ENCODE data around the gene CHIT1. TPM values are rescaled to one million over a fixed set of nuclear protein-coding genes. Genes with fewer than 3 reads are reported as not detected.

CHIT1 gene
- total and polyA plus RNA-seq, 2 of the 13 experiments (the other 11 are each of a cell fraction or from before 2014, with no cell fraction given) = not detected

DNA sequence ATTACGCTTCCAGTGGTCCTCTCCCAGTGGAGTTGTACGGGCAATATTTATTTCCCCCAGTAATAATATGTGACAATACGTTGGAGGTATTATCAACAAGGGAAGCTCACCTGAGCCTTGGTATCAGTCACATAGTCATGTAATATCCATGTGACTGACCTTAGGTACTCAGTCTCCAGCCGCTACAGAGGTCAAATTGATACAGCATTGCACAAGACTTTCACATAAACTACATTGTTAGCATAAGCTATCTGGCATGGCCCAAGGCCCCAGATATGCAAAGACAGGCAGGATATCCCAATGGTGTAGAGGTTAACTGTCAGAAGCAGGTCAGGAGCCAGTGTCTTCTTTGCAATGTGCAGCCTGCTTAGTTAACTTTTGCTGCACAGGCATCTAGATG lies 15.3 kb upstream of the CHIT1 start (continued):
- no peak for TF ChIP-seq ZBTB49 (CRISPR knock-in tag; IDR thresholded peaks at IDR 0.05; ENCODE audit: borderline replicate concordance)
- TF ChIP-seq THAP11 (CRISPR knock-in tag; IDR thresholded peaks at IDR 0.05) = no peak
- TF ChIP-seq ZNF629 (CRISPR knock-in tag; conservative IDR thresholded peaks at IDR 0.05) = no peak
- TF ChIP-seq ZNF44 (CRISPR knock-in tag; IDR thresholded peaks at IDR 0.05) = no peak
- TF ChIP-seq SNAPC4 (CRISPR knock-in tag; IDR thresholded peaks at IDR 0.05) = no peak
- no peak for TF ChIP-seq EHMT2 (IDR thresholded peaks at IDR 0.05; ENCODE audit: borderline replicate concordance, low read depth, low read length)
- no peak for TF ChIP-seq ZNF20 (CRISPR knock-in tag; IDR thresholded peaks at IDR 0.05)
- TF ChIP-seq DR1 (CRISPR knock-in tag; IDR thresholded peaks at IDR 0.05) = no peak
- no peak for TF ChIP-seq ZNF572 (CRISPR knock-in tag; IDR thresholded peaks at IDR 0.05)
- TF ChIP-seq, protein P1, sequence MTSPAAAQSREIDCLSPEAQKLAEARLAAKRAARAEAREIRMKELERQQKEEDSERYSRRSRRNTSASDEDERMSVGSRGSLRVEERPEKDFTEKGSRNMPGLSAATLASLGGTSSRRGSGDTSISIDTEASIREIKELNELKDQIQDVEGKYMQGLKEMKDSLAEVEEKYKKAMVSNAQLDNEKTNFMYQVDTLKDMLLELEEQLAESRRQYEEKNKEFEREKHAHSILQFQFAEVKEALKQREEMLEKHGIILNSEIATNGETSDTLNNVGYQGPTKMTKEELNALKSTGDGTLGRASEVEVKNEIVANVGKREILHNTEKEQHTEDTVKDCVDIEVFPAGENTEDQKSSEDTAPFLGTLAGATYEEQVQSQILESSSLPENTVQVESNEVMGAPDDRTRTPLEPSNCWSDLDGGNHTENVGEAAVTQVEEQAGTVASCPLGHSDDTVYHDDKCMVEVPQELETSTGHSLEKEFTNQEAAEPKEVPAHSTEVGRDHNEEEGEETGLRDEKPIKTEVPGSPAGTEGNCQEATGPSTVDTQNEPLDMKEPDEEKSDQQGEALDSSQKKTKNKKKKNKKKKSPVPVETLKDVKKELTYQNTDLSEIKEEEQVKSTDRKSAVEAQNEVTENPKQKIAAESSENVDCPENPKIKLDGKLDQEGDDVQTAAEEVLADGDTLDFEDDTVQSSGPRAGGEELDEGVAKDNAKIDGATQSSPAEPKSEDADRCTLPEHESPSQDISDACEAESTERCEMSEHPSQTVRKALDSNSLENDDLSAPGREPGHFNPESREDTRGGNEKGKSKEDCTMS (CRISPR knock-in tag; conservative IDR thresholded peaks at IDR 0.05) = no peak
- no peak for TF ChIP-seq ZNF788 (CRISPR knock-in tag; IDR thresholded peaks at IDR 0.05; ENCODE audit: borderline replicate concordance)
- TF ChIP-seq, protein P2, sequence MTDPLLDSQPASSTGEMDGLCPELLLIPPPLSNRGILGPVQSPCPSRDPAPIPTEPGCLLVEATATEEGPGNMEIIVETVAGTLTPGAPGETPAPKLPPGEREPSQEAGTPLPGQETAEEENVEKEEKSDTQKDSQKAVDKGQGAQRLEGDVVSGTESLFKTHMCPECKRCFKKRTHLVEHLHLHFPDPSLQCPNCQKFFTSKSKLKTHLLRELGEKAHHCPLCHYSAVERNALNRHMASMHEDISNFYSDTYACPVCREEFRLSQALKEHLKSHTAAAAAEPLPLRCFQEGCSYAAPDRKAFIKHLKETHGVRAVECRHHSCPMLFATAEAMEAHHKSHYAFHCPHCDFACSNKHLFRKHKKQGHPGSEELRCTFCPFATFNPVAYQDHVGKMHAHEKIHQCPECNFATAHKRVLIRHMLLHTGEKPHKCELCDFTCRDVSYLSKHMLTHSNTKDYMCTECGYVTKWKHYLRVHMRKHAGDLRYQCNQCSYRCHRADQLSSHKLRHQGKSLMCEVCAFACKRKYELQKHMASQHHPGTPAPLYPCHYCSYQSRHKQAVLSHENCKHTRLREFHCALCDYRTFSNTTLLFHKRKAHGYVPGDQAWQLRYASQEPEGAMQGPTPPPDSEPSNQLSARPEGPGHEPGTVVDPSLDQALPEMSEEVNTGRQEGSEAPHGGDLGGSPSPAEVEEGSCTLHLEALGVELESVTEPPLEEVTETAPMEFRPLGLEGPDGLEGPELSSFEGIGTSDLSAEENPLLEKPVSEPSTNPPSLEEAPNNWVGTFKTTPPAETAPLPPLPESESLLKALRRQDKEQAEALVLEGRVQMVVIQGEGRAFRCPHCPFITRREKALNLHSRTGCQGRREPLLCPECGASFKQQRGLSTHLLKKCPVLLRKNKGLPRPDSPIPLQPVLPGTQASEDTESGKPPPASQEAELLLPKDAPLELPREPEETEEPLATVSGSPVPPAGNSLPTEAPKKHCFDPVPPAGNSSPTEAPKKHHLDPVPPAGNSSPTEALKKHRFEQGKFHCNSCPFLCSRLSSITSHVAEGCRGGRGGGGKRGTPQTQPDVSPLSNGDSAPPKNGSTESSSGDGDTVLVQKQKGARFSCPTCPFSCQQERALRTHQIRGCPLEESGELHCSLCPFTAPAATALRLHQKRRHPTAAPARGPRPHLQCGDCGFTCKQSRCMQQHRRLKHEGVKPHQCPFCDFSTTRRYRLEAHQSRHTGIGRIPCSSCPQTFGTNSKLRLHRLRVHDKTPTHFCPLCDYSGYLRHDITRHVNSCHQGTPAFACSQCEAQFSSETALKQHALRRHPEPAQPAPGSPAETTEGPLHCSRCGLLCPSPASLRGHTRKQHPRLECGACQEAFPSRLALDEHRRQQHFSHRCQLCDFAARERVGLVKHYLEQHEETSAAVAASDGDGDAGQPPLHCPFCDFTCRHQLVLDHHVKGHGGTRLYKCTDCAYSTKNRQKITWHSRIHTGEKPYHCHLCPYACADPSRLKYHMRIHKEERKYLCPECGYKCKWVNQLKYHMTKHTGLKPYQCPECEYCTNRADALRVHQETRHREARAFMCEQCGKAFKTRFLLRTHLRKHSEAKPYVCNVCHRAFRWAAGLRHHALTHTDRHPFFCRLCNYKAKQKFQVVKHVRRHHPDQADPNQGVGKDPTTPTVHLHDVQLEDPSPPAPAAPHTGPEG (CRISPR knock-in tag; IDR thresholded peaks at IDR 0.05) = no peak

All from HepG2 (cell line).